NCI-H146 (cell line): Measurements from ENCODE around the gene B3GNT9.

ENCODE experiments used
- DNase-seq: peaks from one replicate; lab custom pipeline; 2025; lab: John Stamatoyannopoulos, UW

B3GNT9 gene

GRCh38 chr16:67166598-67167168 is 15.9 kb upstream of the B3GNT9 start:
- DNase-seq = no peak

- no peak for DNase-seq
Observed at GRCh38 chr16:67166110-67166547, 15.3 kb upstream of the B3GNT9 start.

- no peak for DNase-seq
Observed at GRCh38 chr16:67165121-67166078, 14.6 kb upstream of the B3GNT9 start.

- peak; percentile 52 for DNase-seq
Observed at GRCh38 chr16:67164599-67165061, 13.8 kb upstream of the B3GNT9 start, which contains the start of gene HSF4. Gene HSF4 (plus strand): TSS chr16:67164745. CDS start chr16:67164812, 67 bp downstream.

- peak; percentile 48 for DNase-seq
Observed at GRCh38 chr16:67163999-67164558, 13.3 kb upstream of the B3GNT9 start.

GRCh38 chr16:67163164-67163998 is 12.6 kb upstream of the B3GNT9 start:
- peak; percentile 83 for DNase-seq

GRCh38 chr16:67162506-67163163 is 11.8 kb upstream of the B3GNT9 start:
- no peak for DNase-seq

- no peak for DNase-seq
Observed at GRCh38 chr16:67161595-67162058, 10.8 kb upstream of the B3GNT9 start.

- peak; percentile 21 for DNase-seq
Observed at GRCh38 chr16:67158637-67159600, 8.1 kb upstream of the B3GNT9 start.

GRCh38 chr16:67157892-67158635 is 7.3 kb upstream of the B3GNT9 start:
- no peak for DNase-seq

GRCh38 chr16:67157106-67157748 is 6.4 kb upstream of the B3GNT9 start:
- DNase-seq = no peak

GRCh38 chr16:67156143-67156844 is 5.5 kb upstream of the B3GNT9 start:
- no peak for DNase-seq

- peak; percentile 71 for DNase-seq
Observed at GRCh38 chr16:67155295-67156142, 4.7 kb upstream of the B3GNT9 start.

GRCh38 chr16:67154578-67155294 is 3.9 kb upstream of the B3GNT9 start:
- DNase-seq = peak; percentile 28

GRCh38 chr16:67151431-67152097 is 766 bp upstream of the B3GNT9 start:
- no peak for DNase-seq
